GM19395 (cell line): ENCODE results near the gene CD47.

Source experiments
- ATAC-seq: cut with Tn5 transposase; IDR thresholded peaks from one replicate; pipeline ENCODE4 v1.9.1; 2021; ENCODE audit warnings: mild to moderate bottlenecking, moderate library complexity; ENCODE audit not compliant: unreplicated experiment

Gene CD47

DNA sequence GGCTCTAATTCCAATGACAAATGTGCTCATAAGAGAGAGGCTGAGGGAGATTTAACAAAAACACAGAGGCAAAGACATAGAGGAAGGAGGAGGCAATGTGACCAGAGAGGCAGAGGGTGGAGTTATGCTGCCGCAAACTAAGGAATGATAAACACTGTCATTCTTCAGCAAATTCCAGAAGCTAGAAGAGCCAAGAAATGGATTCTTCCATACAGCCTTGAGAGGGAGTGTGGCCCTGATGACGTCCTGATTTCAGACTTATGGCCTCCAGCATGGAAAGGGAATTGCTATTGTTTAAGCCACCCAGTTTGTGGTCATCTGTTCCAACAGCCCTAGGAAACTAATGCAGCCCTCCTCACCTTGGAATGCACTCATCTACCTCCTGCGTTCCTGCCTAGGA, 30.5 kb downstream of the CD47 start:
- ATAC-seq, result no peak

DNA sequence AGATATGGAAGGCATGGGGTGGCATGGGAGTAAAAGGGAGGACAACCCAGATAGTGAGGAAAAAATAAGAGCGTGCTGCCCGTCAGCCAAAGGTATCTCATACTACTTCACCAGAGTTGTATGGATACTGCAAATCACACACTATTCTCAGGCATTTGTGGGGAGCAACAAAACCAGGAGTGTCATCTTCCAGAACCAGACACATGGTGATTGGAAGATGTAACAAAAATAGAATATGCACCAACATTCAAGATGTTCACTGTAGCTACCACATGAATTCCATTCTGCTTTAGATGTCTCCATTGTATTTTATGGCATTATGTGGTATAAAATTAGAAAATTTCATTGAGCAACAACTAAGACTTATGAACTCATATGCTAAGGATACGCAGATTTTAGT, 34.9 kb downstream of the CD47 start:
- no peak for ATAC-seq

DNA sequence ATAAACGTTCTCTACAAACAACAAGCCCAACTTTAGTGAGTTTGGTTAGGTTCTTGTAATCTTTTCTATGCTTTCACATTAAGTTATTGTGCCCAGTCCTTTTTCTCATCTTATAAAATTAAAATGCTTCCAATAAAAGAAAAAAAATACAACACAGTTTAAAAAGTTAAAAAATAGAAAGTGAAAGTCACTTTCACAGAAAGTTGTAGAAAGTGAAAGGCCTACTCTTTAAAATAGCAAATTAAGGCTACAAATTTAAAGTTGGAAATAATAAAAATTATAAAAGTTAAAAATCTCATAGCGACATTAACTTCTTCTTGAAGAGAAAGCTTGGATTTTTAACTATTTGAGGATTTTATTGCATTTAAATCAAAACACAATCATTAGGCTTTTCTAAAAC, 35.9 kb downstream of the CD47 start:
- no peak for ATAC-seq

GRCh38 chr3:108053483-108053882, 37.3 kb downstream of the CD47 start:
- ATAC-seq, result no peak

GRCh38 chr3:108053067-108053466, 37.8 kb downstream of the CD47 start:
- ATAC-seq, result no peak

GRCh38 chr3:108051005-108051404, 39.8 kb downstream of the CD47 start:
- ATAC-seq, result no peak

DNA sequence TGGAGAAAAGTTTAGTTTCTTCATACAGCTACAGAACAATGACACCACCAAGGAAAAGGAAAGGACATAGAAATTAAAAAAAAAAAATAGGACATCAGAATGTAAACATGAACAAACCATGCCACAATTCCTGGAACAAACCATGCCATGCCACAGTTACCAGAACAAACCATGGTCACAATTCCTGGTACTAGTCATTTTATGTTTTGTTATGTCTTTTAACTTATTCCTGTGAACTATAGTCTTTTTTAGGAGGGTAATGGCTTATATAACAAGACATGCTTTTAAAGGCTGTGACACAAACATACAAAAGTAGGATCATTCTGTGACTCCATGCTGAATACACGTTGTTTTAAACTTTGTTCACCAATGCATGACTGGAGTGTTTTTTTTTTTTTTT, 42.8 kb downstream of the CD47 start:
- no peak for ATAC-seq

- no peak for ATAC-seq
Observed at GRCh38 chr3:108046247-108046646, 44.6 kb downstream of the CD47 start.

DNA sequence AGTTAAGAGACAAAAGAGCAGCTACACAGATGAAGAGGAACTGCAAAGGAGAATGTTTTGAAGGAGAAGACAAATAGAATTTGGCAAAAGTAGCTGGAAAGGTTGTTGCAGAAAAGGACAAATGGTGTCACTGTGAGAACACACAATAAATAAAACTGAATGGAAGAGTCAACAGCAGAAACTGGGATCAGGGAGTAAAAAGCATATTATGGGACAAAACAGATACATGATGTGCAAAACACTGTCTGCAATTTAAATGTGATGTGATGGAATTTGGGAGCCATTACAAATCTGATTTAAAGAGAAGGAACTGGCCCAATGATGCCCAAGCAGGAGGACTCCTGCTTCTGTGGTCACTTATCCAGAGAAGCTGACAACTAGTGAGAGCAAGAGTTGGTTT, 46.1 kb downstream of the CD47 start:
- ATAC-seq, result no peak

DNA sequence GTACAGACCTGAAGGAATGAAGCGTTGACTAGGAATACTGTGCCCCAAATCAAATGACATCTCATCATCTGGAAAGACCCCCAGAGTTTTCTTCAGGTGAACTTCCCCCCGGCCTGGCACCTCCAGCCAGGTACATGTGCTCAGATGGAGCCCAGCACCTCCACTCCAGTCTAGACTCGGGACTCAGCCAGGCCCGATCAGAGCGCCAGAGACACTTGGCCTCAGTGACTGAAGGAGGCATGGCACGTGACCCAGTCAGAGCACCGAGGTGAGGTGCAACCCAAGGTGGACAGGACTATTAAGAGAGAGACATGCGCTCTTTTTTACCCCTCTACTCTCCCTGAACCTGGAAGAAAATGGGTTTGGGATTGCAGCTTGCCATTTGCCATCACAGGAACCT, 48.5 kb downstream of the CD47 start:
- no peak for ATAC-seq

- ATAC-seq, result no peak
Observed at GRCh38 chr3:108041253-108041652, 49.6 kb downstream of the CD47 start.

- ATAC-seq, result no peak
Observed at GRCh38 chr3:108037770-108038169, 53.1 kb downstream of the CD47 start.

GRCh38 chr3:108036984-108037741, 53.7 kb downstream of the CD47 start:
- ATAC-seq, result peak; percentile 82

GRCh38 chr3:108036401-108036800, 54.4 kb downstream of the CD47 start:
- no peak for ATAC-seq

DNA sequence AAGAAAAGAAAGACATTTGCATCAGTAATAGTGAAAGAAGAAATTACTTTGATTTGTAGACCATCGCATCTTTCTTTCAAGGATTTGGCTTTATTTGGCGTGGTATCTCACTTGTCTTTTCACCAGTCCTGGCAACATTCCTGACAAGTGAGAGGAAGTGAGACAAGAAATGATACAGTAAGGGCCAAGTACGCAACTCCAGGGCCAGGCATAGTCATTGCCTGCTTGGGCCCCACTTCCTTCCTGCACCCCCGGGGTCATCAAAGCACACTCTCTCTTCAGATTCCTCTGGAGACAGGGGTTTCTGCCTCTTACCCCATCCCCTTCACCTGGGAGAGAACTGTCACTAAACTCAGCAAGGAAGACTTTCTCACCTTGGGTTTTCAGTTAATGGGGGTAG, 55.1 kb downstream of the CD47 start:
- no peak for ATAC-seq

- no peak for ATAC-seq
Observed at GRCh38 chr3:108031895-108032294, 58.9 kb downstream of the CD47 start.

DNA sequence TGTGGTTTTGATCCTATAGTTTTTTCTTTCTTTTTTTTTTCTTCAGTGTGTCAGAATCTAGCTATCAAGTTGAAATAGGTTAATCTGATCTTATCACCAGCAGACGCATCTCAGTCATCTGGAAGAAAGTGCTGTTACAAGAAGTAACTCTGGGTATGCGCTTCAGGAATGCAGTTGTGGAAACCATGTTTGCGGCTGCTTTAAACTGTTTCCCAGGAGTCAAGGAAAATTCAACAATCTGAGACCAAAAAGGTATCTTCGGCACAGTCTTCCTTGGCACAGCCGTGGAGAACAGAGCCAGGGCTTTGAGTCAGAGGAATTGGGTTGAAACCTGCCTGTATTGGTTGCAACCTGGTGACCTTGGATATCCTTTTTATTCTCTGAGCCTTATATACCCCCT, 59.9 kb downstream of the CD47 start:
- ATAC-seq, result no peak

DNA sequence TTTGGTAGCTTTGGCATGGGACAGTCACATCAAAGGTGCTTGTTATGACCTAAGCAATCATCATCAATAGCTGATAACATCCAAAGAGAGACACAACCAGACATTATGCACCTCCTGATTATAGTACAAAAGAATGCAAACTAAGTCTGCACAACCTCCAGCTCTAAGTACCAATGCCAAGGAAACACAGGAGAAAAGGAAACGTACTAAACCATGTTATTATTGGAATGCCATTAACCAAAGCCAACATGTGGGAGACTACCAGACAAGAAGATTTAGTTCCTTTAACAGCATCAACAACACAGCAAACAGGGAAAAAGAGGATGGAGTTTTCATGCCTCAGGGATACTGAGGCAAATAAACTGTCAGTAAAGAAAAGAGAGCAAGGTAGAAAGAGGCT, 61.4 kb downstream of the CD47 start:
- ATAC-seq, result no peak

- no peak for ATAC-seq
Observed at GRCh38 chr3:108028896-108029295, 61.9 kb downstream of the CD47 start.

- no peak for ATAC-seq
Observed at GRCh38 chr3:108025177-108025576, 65.7 kb downstream of the CD47 start.

DNA sequence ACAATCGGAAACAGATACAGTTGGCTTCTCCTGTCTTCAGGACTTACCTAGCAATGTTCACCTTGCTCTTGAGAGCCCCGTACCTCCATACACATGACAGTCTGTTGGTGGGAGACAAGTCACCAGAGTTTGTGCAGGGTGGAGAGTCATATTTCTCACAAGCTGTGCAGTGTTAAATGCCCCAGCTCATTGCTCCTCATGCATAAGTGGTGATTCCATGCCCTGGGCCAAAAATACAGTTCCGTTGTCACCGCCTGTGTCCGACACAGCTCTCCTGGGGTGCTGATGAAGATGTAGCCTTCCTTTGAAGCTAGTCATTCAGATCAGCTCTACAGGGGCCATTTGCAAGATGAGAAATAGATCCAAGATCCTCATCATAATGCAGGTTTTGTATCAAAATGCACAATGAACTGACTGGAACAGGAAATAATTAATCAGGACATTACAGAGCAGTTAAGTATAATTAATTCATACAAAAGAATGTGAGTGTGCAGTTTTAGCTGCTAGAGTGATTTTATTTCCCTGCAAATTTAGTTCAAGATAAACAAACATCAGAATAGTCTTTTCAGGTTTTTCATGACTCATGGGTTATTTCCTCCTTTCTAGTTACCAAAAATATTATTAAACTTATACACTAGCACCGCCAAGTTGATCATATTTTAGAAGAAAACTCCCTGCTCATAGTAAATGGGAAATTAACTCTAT, 66.5 kb downstream of the CD47 start:
- ATAC-seq, result no peak

- ATAC-seq, result no peak
Observed at GRCh38 chr3:108022256-108023150, 68.3 kb downstream of the CD47 start.
